H9 (cell line): ENCODE data around the gene SLC6A2. TPM values are rescaled to one million over a fixed set of nuclear protein-coding genes. Genes with fewer than 3 reads are reported as not detected.

Source experiments
- DNase-seq: peaks from one replicate; pipeline ENCODE4 v3.0.0-alpha.2; 2017
- H2AFZ ChIP-seq: one replicate; pipeline ENCODE4 v1.6.1; 2013; ENCODE audit warnings: mild to moderate bottlenecking, low read length, control low read depth, moderate library complexity
- H2AK5ac ChIP-seq: 2 replicates; pipeline ENCODE4 v1.6.1; 2013; ENCODE audit warnings: low read length, control low read depth, mixed read lengths; ENCODE audit not compliant: insufficient read length
- H2BK120ac ChIP-seq: one replicate; pipeline ENCODE4 v1.6.1; 2013; ENCODE audit warnings: low read depth, mild to moderate bottlenecking, low read length, control low read depth, inconsistent platforms; ENCODE audit not compliant: poor library complexity, severe bottlenecking
- H2BK12ac ChIP-seq: 2 replicates; pipeline ENCODE4 v1.6.1; 2013; ENCODE audit warnings: low read length, control low read depth, mixed read lengths, low read depth; ENCODE audit not compliant: insufficient read length
- H2BK15ac ChIP-seq: 2 replicates; pipeline ENCODE4 v1.6.1; 2013; ENCODE audit warnings: low read depth, low read length, control low read depth
- H2BK20ac ChIP-seq: one replicate; pipeline ENCODE4 v1.6.1; 2013; ENCODE audit warnings: low read depth, mild to moderate bottlenecking, low read length, control low read depth, inconsistent platforms; ENCODE audit not compliant: poor library complexity, severe bottlenecking
- H2BK5ac ChIP-seq: 2 replicates; pipeline ENCODE4 v1.6.1; 2013; ENCODE audit warnings: low read length, control low read depth, mixed read lengths; ENCODE audit not compliant: insufficient read length
- H3K14ac ChIP-seq: 2 replicates; pipeline ENCODE4 v1.6.1; 2013; ENCODE audit warnings: low read length, control low read depth; ENCODE audit not compliant: insufficient read depth
- H3K18ac ChIP-seq: 2 replicates; pipeline ENCODE4 v1.6.1; 2013; ENCODE audit warnings: low read depth, mild to moderate bottlenecking, mixed read lengths, low read length, control low read depth; ENCODE audit not compliant: insufficient read length
- H3K23ac ChIP-seq: 2 replicates; pipeline ENCODE4 v1.6.1; 2013; ENCODE audit warnings: low read length, control low read depth, mixed read lengths, low read depth; ENCODE audit not compliant: insufficient read length
- H3K23me2 ChIP-seq: 2 replicates; pipeline ENCODE4 v1.6.1; 2013; ENCODE audit warnings: low read depth, mild to moderate bottlenecking, mixed read lengths, low read length, control low read depth; ENCODE audit not compliant: insufficient read length, poor library complexity, severe bottlenecking
- H3K27ac ChIP-seq: 2 replicates; pipeline ENCODE4 v1.5.1; 2013; ENCODE audit warnings: low read length, control low read depth, mixed read lengths, low read depth; ENCODE audit not compliant: insufficient read length
- H3K27me3 ChIP-seq: 2 replicates; pipeline ENCODE4 v1.6.1; 2013; ENCODE audit warnings: low read length, control low read depth, inconsistent platforms; ENCODE audit not compliant: insufficient read depth
- H3K4ac ChIP-seq: 2 replicates; pipeline ENCODE4 v1.6.1; 2013; ENCODE audit warnings: low read depth, mild to moderate bottlenecking, control low read depth, inconsistent platforms, low read length, moderate library complexity
- H3K4me1 ChIP-seq: 2 replicates; pipeline ENCODE4 v1.6.1; 2013; ENCODE audit warnings: low read length, control low read depth, inconsistent platforms; ENCODE audit not compliant: insufficient read depth
- H3K4me2 ChIP-seq: 2 replicates; pipeline ENCODE4 v1.6.1; 2013; ENCODE audit warnings: low read length, control low read depth, mixed read lengths; ENCODE audit not compliant: insufficient read length, insufficient read depth
- H3K56ac ChIP-seq: 2 replicates; pipeline ENCODE4 v1.6.1; 2013; ENCODE audit warnings: low read depth, mild to moderate bottlenecking, mixed read lengths, low read length, control low read depth; ENCODE audit not compliant: insufficient read length
- H3K79me1 ChIP-seq: 2 replicates; pipeline ENCODE4 v1.6.1; 2013; ENCODE audit warnings: low read depth, mild to moderate bottlenecking, moderate library complexity, low read length, control low read depth, inconsistent platforms; ENCODE audit not compliant: insufficient read depth, poor library complexity, severe bottlenecking
- H3K79me2 ChIP-seq: 2 replicates; pipeline ENCODE4 v1.6.1; 2013; ENCODE audit warnings: low read length, control low read depth, inconsistent platforms; ENCODE audit not compliant: insufficient read depth
- H3K9ac ChIP-seq: 2 replicates; pipeline ENCODE4 v1.6.1; 2013; ENCODE audit warnings: low read length, control low read depth, mixed read lengths; ENCODE audit not compliant: insufficient read length; ENCODE audit errors: extremely low read depth
- H3K9me3 ChIP-seq: one replicate; pipeline ENCODE4 v1.6.1; 2013; ENCODE audit warnings: low read depth, low read length, inconsistent platforms; ENCODE audit not compliant: control insufficient read depth
- H3T11ph ChIP-seq: one replicate; pipeline ENCODE4 v1.6.1; 2013; ENCODE audit warnings: mild to moderate bottlenecking, low read length, control low read depth, inconsistent platforms
- H4K20me1 ChIP-seq: one replicate; pipeline ENCODE4 v1.6.1; 2013; ENCODE audit not compliant: control insufficient read depth, insufficient read length, insufficient read depth
- H4K5ac ChIP-seq: 2 replicates; pipeline ENCODE4 v1.6.1; 2013; ENCODE audit warnings: low read depth, mild to moderate bottlenecking, mixed read lengths, low read length, control low read depth; ENCODE audit not compliant: insufficient read length
- H4K8ac ChIP-seq: replicated peaks from 2 replicates; pipeline ENCODE4 v1.6.1; 2013; ENCODE audit warnings: low read length, control low read depth, mixed read lengths, low read depth; ENCODE audit not compliant: insufficient read length
- H4K91ac ChIP-seq: 2 replicates; pipeline ENCODE4 v1.6.1; 2013; ENCODE audit warnings: low read depth, mild to moderate bottlenecking, moderate library complexity, mixed read lengths, low read length, control low read depth; ENCODE audit not compliant: insufficient read length
- H3K27ac Mint-ChIP-seq, 3 experiments: 2 replicates in 2 of 3; 3 replicates in 1 of 3; pipeline ENCODE4 v1.8.0; 2020 to 2021; ENCODE audit warnings: mixed read lengths in 3 of 3, mild to moderate bottlenecking in 1 of 3, moderate library complexity in 1 of 3
- H3K27me3 Mint-ChIP-seq: 2 replicates; pipeline ENCODE4 v1.8.0; 2021; ENCODE audit warnings: low read depth, mild to moderate bottlenecking, moderate library complexity, mixed read lengths
- H3K36me3 Mint-ChIP-seq, 3 experiments: 2 replicates in 2 of 3; 3 replicates in 1 of 3; pipeline ENCODE4 v1.8.0; 2020 to 2021; ENCODE audit warnings: low read depth in 3 of 3, mixed read lengths in 3 of 3; ENCODE audit not compliant: insufficient read depth in 1 of 3
- H3K4me1 Mint-ChIP-seq, 2 experiments: 2 replicates each; pipeline ENCODE4 v1.8.0; 2020; ENCODE audit warnings: mixed read lengths in 2 of 2
- H3K4me3 Mint-ChIP-seq, 2 experiments: 2 replicates in 1 of 2; 3 replicates in 1 of 2; pipeline ENCODE4 v1.8.0; 2020 to 2021; ENCODE audit warnings: mild to moderate bottlenecking in 2 of 2, mixed read lengths in 2 of 2, moderate library complexity in 1 of 2
- H3K9me3 Mint-ChIP-seq, 2 experiments: 2 replicates in 1 of 2; 3 replicates in 1 of 2; pipeline ENCODE4 v1.8.0; 2020; ENCODE audit warnings: mild to moderate bottlenecking in 2 of 2, mixed read lengths in 2 of 2, moderate library complexity in 1 of 2
- CTCF ChIP-seq: fragments of 200-600 bp; sonication (generic); conservative IDR thresholded peaks from 3 replicates; pipeline ENCODE4 v1.8.0; 2021; ENCODE audit warnings: antibody characterized with exemption, mild to moderate bottlenecking
- WGBS: extraction: QIAGEN DNeasy Blood & Tissue Kit; methylation state at CpG from one replicate; pipeline ENCODE4 v1.1.7; 2013; ENCODE audit warnings: missing lambda C conversion rate, low lambda C conversion rate, mixed read lengths; ENCODE audit not compliant: insufficient read length; ENCODE audit errors: extremely low coverage; 5-methylcytosine and 5-hydroxymethylcytosine counted together
- total RNA-seq: library from RNA; stranded (reverse); gene quantifications from 2 replicates; pipeline ENCODE4 v1.2.1, GENCODE V29; 2021

The SLC6A2 gene
- total RNA-seq, 1 experiment from 2014 or later, result 0.24 TPM

- no peaks in the 10 kb centered on the region for H3K36me3 Mint-ChIP-seq
Measured at GRCh38 chr16:55698331-55698730, 42.5 kb downstream of the SLC6A2 start.

More at GRCh38 chr16:55698331-55698730, 42.5 kb downstream of the SLC6A2 start:
- H3K4me1 Mint-ChIP-seq, result peaks cover 14 to 18% of the 10 kb centered on the region in 2 experiments
- no peak overlapping the region for H3K4me3 Mint-ChIP-seq
- Histone ChIP-seq H4K5ac (no peak overlapping the region), H3K14ac (no peak overlapping the region), H3K56ac (no peak overlapping the region), H3K23ac (no peak overlapping the region), H3K9ac (no peak overlapping the region), H2BK5ac (no peak overlapping the region), H4K20me1 (no peaks in the 10 kb centered on the region), H2BK120ac (no peak overlapping the region), H2BK12ac (no peak overlapping the region), H3T11ph (no peak overlapping the region), H3K79me2 (no peaks in the 10 kb centered on the region), H3K23me2 (no peaks in the 10 kb centered on the region), H3K4ac (no peak overlapping the region), H2BK15ac (no peak overlapping the region), H3K27me3 (no peaks in the 10 kb centered on the region; the same call in 1 of the 2 replicates), H3K4me1 (no peaks in the 10 kb centered on the region; the same call in 1 of the 2 replicates), H3K79me1 (no peaks in the 10 kb centered on the region), H4K91ac (no peak overlapping the region), H3K9me3 (no peaks in the 10 kb centered on the region), H2AK5ac (no peak overlapping the region), H2BK20ac (no peak overlapping the region), H2AFZ (no peak overlapping the region), H3K27ac (no peak overlapping the region), H3K4me2 (no peak overlapping the region), H4K8ac (no peak overlapping the region), H3K18ac (no peak overlapping the region)
- H3K27ac Mint-ChIP-seq, result no peak overlapping the region
- DNase-seq, result no peak
- peaks cover 3% of the 10 kb centered on the region; the same call in 1 of the 2 replicates for H3K27me3 Mint-ChIP-seq
- H3K9me3 Mint-ChIP-seq, result no peaks in the 10 kb centered on the region; a peak in 1 of 5 replicates
- no CpG with 5 or more reads among the region's 6 CpGs for WGBS
- TF ChIP-seq CTCF, result no peak
